SU-DHL-6 (cell line): Measurements from ENCODE around the gene ADCY7.

Experiments used
- H2AFZ ChIP-seq: fragments of 200-600 bp; sonication (generic); 2 replicates; pipeline ENCODE4 v1.6.1; 2014; ENCODE audit warnings: low read depth, mild to moderate bottlenecking, moderate library complexity, mixed read lengths, antibody characterized with exemption, low read length; ENCODE audit not compliant: severe bottlenecking
- H3F3A ChIP-seq: fragments of 200-600 bp; shearing (Covaris generic); 2 replicates; pipeline ENCODE4 v1.6.0; 2016; ENCODE audit warnings: antibody characterized with exemption, mild to moderate bottlenecking; ENCODE audit not compliant: insufficient read depth
- H3K27ac ChIP-seq: fragments of 200-600 bp; sonication (generic); 2 replicates; pipeline ENCODE4 v1.5.1; 2016; ENCODE audit warnings: low read depth, mild to moderate bottlenecking, low read length, moderate library complexity, mixed read lengths
- H3K27me3 ChIP-seq: fragments of 200-600 bp; sonication (generic), shearing (Covaris generic); 2 replicates; pipeline ENCODE4 v1.6.0; 2014; ENCODE audit warnings: mild to moderate bottlenecking, low read length
- H3K36me3 ChIP-seq: fragments of 200-600 bp; sonication (generic); 2 replicates; pipeline ENCODE4 v1.6.1; 2014; ENCODE audit warnings: mild to moderate bottlenecking, low read length, mixed read lengths
- H3K4me2 ChIP-seq: fragments of 300-600, 200-600 bp; shearing (Covaris generic), sonication (generic); 2 replicates; pipeline ENCODE4 v1.6.0; 2014; ENCODE audit warnings: low read length, low read depth, mild to moderate bottlenecking; ENCODE audit not compliant: poor library complexity, severe bottlenecking
- H3K4me3 ChIP-seq: fragments of 200-600 bp; sonication (generic); 2 replicates; pipeline ENCODE4 v1.5.1; 2014; ENCODE audit warnings: antibody characterized with exemption, low read length, mild to moderate bottlenecking, mixed read lengths; ENCODE audit not compliant: insufficient read depth, poor library complexity, severe bottlenecking
- H3K79me2 ChIP-seq: fragments of 200-600 bp; sonication (generic); 2 replicates; pipeline ENCODE4 v1.6.1; 2014; ENCODE audit warnings: mild to moderate bottlenecking, low read length, moderate library complexity; ENCODE audit not compliant: insufficient read depth
- H3K9ac ChIP-seq: fragments of 200-600 bp; sonication (generic); 2 replicates; pipeline ENCODE4 v1.7.0; 2014; ENCODE audit warnings: mild to moderate bottlenecking, low read length
- H3K9me2 ChIP-seq: fragments of 200-600 bp; sonication (generic); replicated peaks from 2 replicates; pipeline ENCODE4 v1.6.1; 2014; ENCODE audit warnings: low read length; ENCODE audit not compliant: insufficient read depth
- H3K9me3 ChIP-seq: fragments of 200-600 bp; sonication (generic); 2 replicates; pipeline ENCODE4 v1.6.1; 2014; ENCODE audit warnings: low read length, mixed read lengths; ENCODE audit not compliant: insufficient read depth
- H4K20me1 ChIP-seq: fragments of 200-600 bp; sonication (generic); 2 replicates; pipeline ENCODE4 v1.6.1; 2014; ENCODE audit warnings: low read depth, mild to moderate bottlenecking, antibody characterized with exemption, low read length, moderate library complexity, mixed read lengths
- EZH2phosphoT487 ChIP-seq: fragments of 200-600 bp; sonication (generic), shearing (Covaris generic); conservative IDR thresholded peaks from 2 replicates; pipeline ENCODE4 v1.6.1; 2018; ENCODE audit warnings: mild to moderate bottlenecking, antibody characterized with exemption, low read length, moderate library complexity, mixed read lengths
- TF ChIP-seq, protein P1 (sequence below): fragments of 200-600 bp; sonication (generic); IDR thresholded peaks from one replicate; pipeline ENCODE4 v1.5.1; 2017; ENCODE audit warnings: antibody characterized with exemption, mild to moderate bottlenecking, low read length, moderate library complexity; ENCODE audit not compliant: insufficient read depth, poor library complexity, severe bottlenecking

The ADCY7 gene

DNA sequence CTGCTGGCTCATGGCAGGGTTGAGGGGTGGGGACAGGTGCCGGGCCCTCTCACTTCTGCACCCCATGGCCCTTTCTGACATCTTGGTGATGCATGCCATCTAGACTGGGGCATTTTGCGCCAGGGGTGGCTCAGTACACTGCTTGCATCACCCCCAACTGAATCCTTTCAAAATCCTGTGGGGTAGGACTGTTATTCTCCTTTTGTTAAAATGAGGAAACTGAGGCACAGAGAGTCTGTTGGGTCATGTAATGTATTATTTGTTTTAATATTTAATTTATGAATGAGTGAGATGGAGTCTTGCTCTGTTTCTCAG lies 9.9 kb downstream of the ADCY7 start:
- no peaks in the 10 kb centered on the region for H3K9me3 ChIP-seq
- H3K4me2 ChIP-seq: no peak overlapping the region
- no peaks in the 10 kb centered on the region; the same call in 1 of the 2 replicates for H4K20me1 ChIP-seq
- no peaks in the 10 kb centered on the region for H3K27me3 ChIP-seq
- TF ChIP-seq, protein P1, sequence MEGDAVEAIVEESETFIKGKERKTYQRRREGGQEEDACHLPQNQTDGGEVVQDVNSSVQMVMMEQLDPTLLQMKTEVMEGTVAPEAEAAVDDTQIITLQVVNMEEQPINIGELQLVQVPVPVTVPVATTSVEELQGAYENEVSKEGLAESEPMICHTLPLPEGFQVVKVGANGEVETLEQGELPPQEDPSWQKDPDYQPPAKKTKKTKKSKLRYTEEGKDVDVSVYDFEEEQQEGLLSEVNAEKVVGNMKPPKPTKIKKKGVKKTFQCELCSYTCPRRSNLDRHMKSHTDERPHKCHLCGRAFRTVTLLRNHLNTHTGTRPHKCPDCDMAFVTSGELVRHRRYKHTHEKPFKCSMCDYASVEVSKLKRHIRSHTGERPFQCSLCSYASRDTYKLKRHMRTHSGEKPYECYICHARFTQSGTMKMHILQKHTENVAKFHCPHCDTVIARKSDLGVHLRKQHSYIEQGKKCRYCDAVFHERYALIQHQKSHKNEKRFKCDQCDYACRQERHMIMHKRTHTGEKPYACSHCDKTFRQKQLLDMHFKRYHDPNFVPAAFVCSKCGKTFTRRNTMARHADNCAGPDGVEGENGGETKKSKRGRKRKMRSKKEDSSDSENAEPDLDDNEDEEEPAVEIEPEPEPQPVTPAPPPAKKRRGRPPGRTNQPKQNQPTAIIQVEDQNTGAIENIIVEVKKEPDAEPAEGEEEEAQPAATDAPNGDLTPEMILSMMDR: no peak
- TF ChIP-seq EZH2phosphoT487: no peak
- no peak overlapping the region for H3K4me3 ChIP-seq
- no peak overlapping the region for H2AFZ ChIP-seq
- H3K9me2 ChIP-seq: no peaks in the 10 kb centered on the region
- H3K27ac ChIP-seq: 0 out of 2 replicates have a peak overlapping the region, but pooled peaks have one; percentile 16
- H3K79me2 ChIP-seq: 0 out of 2 replicates have a peak, but pooled peaks cover 3% of the 10 kb centered on the region
- no peaks in the 10 kb centered on the region for H3K36me3 ChIP-seq
- peaks cover 25% of the 10 kb centered on the region for H3F3A ChIP-seq
- no peak overlapping the region for H3K9ac ChIP-seq

DNA sequence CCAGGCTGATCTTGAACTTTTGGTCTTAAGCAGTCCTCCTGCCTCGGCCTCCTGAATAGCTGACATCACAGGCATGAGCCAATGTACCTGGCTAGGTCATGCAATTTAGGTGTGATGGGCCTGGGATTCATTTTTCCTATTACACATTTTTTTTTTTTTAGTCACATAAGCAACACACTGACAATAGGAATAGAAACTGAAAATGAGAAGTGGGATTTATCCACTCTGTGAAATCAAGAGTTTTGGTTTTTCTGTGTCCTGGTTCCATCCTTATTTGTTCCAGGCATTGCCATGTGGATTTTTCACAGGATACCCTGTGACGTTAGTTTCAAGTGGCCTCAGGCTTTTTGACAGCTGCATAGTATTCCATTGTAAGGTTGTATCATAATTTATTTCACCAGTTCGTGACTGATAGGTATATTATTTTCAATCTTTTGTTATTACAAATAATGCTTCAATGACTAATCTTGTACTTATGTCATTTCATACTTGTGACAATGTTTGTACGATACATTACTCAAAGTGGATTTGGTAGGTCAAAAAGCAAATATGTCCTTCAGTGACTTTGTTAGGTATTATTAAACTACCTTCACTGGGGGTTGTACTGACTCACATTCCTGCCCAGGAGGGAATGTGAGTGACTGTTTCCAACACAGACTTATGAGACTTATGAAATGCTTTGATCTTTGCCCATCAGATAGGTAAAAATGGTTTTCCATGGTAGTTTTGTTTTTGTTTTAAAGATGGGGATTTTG lies 10.6 kb downstream of the ADCY7 start:
- no peak overlapping the region for H3K4me2 ChIP-seq

DNA sequence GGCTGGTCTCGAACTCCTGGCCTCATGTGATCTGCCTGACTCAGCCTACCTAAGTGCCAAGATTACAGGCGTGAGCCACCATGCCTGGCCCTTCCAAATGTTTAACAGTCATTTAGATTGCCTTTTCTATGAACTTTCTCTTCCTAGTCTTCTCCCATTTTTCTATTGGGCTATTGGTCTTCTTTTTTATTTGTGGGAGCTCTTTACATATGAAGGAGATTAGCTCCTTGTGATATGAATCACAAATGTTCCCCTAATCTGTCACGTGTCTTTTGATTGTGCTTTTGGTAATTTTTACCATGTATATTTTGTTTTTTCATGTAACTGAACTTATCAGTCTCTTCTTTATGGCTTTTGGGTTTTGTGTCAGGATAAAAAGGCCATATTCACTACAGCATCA lies 11.9 kb downstream of the ADCY7 start:
- H3K79me2 ChIP-seq: 0 out of 2 replicates have a peak, but pooled peaks cover 3% of the 10 kb centered on the region
- H3K27ac ChIP-seq: no peak overlapping the region
- H4K20me1 ChIP-seq: no peaks in the 10 kb centered on the region; the same call in 1 of the 2 replicates
- no peaks in the 10 kb centered on the region for H3K9me3 ChIP-seq
- H3K4me3 ChIP-seq: no peak overlapping the region
- TF ChIP-seq EZH2phosphoT487: no peak
- TF ChIP-seq, protein P1: no peak
- peaks cover 24% of the 10 kb centered on the region for H3F3A ChIP-seq
- no peaks in the 10 kb centered on the region for H3K36me3 ChIP-seq
- no peaks in the 10 kb centered on the region for H3K9me2 ChIP-seq
- H3K9ac ChIP-seq: no peak overlapping the region
- no peak overlapping the region for H3K4me2 ChIP-seq
- no peak overlapping the region for H2AFZ ChIP-seq
- H3K27me3 ChIP-seq: no peaks in the 10 kb centered on the region

More for the DNA sequence above, 10.6 kb downstream of the ADCY7 start:
- Histone ChIP-seq H3K36me3 (no peaks in the 10 kb centered on the region), H3K4me3 (no peak overlapping the region), H3K79me2 (0 out of 2 replicates have a peak, but pooled peaks cover 3% of the 10 kb centered on the region), H4K20me1 (no peaks in the 10 kb centered on the region; the same call in 1 of the 2 replicates), H2AFZ (no peak overlapping the region), H3F3A (peaks cover 25% of the 10 kb centered on the region), H3K27ac (0 out of 2 replicates have a peak overlapping the region, but pooled peaks have one; percentile 16), H3K9ac (no peak overlapping the region), H3K9me3 (no peaks in the 10 kb centered on the region), H3K9me2 (no peaks in the 10 kb centered on the region), H3K27me3 (no peaks in the 10 kb centered on the region)
- no peak for TF ChIP-seq EZH2phosphoT487
- TF ChIP-seq, protein P1: no peak
